HG03196 (cell line): ENCODE measurements around the gene SLU7.
"Not testable (repeated sequence)": the region's sequence is repeated elsewhere in the genome, so short reads cannot be mapped to it uniquely, and the experiment has no call there.

Source experiments
- ATAC-seq: cut with Tn5 transposase; IDR thresholded peaks from one replicate; pipeline ENCODE4 v1.9.1; 2021; ENCODE audit not compliant: unreplicated experiment

The SLU7 gene

DNA sequence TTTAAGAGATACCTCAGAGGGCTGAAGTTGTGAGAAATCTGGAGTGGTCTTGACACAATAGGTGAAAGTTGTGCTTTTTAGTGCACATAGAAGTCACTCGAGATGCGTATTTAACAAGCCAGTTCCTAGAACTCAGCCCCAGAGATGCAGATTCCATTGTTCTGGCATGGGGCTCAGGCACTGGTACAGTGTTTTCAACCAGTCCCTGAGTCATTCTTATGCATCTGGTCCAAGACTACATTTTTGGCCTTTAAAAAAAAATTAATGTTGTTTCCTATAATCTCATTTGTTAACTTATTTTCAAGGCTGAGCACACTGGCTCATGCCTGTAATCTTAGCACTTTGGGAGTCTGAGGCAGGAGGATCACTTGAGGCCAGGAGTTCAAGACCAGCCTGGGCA lies 32.4 kb upstream of the SLU7 start:
- ATAC-seq = no peak

DNA sequence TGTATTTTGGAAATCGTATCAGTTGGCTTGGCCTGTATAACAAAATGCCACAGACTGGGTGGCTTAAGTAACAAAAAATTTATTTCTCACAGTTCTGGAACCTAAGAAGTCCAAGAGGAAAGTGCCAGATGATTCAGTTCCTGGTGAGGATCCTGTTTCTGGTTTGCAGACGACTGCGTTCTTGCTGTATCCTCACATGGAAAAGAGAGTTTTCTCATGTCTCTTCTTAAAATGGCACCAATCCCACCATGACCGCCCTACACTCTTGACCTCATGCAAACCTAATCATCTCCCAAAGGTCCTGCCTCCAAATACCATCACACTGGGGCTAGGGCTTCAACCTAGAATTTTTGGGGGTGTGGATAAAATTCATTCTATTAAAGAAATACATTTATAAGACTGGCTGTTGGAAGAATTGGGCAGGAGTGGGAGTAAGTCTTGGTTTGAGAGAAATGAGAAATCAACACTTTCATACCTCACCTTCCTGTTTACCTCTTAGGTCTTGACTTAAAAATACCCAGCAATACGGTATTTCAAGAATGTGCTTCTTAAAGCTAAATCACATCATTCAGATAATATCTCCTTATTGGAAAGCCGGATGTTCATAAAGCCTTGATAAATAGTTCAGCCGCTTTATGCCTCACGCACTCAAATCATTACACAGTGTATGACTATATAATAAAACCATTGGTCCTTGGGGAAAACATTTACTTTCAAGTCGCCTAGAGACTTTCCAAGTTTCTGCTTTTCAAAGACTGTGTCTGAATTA lies 31.5 kb upstream of the SLU7 start:
- ATAC-seq = peak; percentile 46

DNA sequence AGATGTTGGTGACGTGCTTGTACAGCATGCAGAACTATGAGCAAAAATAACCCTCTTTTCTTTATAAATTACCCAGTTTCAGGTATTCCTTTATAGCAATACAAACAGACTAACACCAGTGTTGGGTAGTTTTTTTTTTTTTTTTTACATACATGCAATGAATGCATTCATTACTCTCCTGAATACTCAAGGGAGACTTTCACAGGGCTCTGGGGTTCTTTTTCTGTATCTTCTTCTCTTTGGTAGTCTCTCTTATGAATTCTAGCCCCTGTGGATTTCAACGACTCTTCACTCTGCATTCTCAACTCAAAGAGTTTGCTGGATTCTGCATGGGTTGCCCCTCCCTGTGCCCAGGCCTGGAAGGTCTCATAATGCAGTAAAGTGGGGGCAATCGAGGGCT lies 30.6 kb upstream of the SLU7 start:
- no peak for ATAC-seq

DNA sequence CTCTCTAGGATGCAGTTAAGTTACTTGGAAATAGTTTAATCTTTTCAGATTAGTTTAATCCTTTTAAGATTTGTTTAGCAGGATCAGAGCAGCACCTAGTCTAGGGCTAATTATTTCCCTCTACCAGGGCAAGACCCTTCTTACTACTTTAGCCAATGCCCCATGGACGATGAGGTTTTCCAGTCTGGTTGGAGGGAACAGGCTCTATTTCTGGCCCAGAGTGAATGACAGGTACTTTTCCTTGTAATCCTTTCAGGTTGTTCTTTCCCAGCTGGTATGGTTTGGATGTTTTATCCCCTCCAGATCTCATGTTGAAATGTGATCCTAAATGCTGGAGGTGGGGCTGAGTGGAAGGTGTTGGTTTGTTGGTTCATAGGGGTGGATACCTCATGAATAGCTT lies 30.0 kb upstream of the SLU7 start:
- ATAC-seq = no peak

DNA sequence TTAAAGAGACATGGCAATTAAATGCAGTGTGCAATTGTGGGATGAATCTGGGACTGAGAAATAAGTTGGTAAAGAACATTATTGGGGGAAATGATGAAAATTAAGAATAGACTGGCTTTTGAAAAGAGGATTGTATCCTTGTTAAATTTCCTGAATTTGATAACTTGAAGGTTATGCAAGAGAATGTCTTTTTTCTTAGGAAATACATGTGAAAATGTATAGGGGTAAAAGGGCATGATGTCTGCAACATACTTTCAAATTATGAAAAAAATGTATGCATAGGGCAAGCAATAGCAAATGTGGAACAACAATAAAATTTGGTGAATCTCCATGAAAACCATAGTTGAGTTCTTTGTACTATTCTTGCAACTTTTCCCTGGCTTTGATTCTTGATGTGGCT lies 26.9 kb upstream of the SLU7 start:
- ATAC-seq = no peak

DNA sequence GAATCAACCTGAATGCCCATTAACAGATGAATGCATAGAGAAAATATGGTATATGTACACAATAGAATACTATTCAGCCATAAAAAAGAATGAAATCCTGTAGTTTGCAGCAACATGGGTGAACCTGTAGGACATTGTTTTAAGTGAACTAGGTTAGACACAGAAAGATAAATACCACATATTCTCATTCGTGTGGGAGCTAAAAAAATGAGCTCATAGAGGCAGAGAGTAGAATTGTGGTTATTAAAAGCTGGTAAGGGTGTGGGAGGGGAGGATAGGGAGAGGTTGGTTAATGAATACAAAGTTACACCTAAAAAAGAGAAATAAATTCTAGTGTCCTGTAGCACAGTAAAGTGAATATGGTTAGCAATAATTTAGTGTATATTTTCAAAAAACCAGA lies 26.3 kb upstream of the SLU7 start:
- ATAC-seq = no peak

DNA sequence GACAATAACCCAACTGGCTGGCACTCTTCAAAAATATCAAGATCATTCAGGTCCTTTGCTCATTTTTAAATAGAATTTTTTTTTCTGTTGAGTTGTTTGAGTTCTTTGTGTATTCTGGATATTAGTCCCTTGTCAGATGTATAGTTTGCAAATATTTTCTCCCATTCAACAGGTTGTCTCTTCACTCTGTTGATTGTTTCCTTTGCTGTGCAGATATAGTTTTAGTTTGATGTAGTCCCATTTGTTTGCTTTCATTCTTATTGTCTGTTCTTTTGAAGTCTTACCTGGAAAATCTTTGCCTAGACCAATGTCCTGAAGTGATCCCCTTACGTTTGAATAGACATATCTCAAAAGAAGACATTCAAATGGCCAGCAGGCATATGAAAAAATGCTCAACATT lies 25.5 kb upstream of the SLU7 start:
- no peak for ATAC-seq

DNA sequence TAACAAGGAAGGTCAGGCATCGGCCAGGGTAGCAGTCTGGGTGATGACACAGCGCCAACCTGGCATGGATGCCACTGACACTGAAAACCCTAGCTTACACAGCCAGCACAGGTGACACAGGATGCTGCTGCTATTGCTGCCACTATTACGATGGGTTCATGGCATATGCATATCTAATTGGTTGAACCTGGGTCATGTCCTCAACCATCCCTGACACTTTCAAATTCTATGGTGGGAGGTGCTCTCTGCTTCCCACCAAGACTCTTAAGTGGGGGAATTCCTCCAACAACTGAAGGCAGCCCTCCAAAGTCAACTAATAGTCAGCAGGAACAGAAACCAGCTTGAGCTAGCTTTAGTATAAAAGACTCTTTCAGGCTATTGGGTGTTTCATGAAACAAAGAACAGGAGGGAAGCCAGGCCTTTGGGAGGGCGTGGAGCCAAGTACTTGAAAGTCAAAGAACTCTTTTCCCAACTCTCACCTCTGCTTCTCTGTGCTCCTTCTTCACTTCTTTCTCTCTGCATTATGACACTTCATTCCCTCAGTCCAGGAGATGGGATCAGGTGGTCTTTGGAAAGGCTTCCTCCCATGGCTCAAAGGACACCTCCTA lies 24.0 kb upstream of the SLU7 start:
- no peak for ATAC-seq

DNA sequence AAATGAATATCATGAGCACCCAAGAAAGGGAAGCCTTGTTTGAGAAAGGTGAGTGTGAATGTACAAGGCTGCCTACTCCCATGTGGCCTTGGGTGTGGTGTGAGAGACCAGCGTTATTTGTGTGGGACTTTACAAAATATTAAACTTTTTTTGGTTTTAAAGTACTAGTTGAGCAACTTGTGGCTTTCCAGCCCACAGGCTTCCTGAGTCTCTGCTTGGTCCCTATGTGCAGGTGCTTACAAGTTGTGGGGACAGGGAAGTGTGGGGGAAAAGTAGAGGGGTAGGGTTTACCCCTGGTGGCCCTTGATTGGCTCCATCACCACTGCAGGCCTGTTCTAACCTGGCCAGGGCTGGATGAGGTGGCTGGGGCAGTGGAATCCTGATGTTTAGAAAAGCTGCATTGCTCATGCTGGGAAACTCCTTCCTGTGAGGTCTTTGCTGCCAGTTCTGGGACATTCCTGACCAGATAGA lies 22.5 kb upstream of the SLU7 start:
- ATAC-seq = peak; percentile 22

DNA sequence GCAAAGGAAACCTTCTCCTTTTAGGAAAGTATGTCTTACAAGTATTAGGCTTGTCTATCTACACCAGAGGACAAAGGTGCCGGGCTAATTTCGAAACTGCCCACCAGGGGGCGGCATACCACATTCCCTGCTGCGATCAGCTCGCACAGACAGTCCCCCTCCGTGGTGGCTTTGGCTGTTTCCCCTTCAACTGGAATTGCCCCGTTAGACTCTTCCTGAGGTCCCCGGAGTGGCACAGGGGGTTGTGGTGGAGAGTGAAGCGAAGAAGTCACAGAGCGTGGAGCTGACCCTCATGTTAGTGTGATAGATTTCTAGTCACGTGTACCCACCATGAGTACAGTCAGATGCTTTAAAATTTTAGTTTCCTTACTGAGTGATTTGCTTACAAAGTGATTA lies 20.3 kb upstream of the SLU7 start:
- peak; percentile 44 for ATAC-seq

DNA sequence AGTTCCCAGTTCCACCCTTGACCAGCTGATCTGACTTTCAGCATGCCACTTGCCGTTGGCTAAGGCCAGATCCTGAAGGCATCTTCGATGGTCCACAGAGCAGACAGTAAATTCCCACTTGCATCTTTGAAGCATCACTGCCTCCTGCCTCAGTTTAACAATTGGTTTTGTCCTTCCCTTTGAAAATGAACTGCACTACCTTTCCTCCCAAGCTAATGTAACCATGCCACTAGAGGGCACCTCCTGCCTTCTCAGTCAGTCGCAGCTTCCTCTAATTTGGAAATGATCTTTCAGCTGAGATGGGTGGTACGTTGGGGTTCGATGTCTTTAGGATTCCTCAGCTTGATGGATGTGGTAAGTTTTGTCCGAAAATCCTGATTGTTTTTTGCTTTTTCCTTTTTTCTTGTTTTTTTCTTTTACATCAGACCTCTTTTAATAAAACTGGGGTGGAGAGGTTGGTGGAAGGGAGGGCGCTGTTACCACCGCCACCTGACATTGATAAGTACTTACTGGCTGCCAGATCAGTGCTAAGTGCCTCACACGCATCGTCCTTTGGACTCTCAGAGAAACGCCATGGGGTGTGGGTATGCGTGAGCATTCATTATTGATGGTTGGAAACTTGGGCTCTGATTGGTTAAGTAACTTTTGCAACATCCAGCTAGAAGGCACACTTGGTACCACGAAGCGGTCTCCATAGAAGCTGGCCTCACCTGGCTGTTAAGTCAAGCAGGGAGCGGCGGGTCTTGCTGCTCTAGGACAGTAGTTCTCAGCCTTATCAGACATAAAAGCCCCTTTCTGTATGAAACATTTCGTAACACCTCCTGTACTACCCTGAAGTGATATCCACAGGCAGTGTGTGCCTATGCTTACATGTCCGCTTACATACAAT lies 19.7 kb upstream of the SLU7 start:
- ATAC-seq = peak; percentile 34

DNA sequence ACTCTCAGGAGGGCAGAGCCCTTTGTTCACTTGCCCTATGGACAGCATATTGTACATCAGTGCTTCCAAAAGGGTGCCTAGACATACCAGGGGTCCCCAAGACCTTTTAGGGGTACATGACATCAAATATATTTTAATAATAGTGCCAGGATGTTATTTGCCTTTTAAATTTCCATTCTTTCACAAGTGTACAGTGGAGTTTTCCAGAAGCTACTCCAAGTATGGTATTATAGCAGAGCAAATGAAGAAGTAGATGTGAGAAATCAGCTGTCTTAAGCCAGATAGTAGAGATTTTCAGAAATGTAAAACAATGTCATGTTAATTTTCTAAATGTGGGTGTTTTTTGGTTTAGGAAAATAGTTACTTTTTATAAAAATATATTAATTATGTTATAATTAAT lies 18.4 kb upstream of the SLU7 start:
- no peak for ATAC-seq

DNA sequence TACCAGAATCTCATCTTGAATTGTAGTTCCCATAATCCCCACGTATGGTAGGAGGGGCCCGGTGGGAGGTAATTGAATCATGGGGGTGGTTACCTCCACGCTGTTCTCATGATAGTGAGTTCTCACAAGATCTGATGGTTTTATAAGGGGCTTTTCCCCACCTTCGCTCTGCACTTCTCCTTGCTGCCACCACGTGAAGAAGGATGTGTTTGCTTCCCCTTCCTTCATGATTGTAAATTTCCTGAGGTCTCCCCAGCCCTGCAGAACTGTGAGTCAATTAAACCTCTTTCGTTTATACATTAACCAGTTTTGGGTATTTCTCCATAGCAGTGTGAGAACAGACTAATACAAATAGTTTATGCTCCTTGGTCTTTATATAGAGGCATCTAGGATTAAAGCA lies 17.8 kb upstream of the SLU7 start:
- ATAC-seq = not testable (repeated sequence)

DNA sequence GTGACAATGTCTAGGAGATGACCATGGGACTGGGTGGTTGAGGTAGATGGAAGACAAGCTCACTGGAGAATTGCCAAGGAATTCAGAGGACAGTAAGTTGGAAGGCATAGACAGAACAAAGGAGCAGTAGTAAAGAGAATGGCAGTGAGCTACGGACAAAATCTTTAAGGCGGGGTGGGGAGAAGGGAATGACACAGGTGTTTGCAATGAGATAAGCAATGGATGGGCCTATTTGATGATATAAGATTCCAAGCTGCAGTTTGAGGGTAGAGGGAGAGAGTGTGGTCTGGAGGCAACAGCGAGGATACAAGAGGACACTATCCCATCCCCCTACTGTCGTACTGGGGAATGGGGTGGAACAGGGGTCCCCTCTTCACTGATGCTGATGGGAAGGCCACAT lies 17.1 kb upstream of the SLU7 start:
- no peak for ATAC-seq

DNA sequence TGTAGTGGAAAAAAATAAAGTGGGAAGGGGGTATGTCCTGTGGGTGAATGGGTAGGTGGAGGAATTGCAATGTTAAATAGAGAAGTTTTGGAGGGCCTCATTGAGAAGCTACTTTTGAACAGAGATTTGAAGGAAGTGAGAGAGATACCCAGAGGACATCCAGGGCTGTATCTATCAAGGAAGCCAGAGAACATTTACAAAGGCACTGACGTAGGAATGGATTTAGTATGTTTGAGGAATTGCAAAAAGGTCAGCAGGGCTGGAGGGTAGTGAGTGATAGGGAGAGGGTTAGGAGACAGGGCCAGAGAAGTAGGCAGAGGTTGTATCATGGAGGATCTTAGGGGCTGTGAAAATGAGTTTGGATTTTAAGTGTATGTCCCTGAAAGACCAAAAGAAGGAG lies 16.7 kb upstream of the SLU7 start:
- no peak for ATAC-seq

DNA sequence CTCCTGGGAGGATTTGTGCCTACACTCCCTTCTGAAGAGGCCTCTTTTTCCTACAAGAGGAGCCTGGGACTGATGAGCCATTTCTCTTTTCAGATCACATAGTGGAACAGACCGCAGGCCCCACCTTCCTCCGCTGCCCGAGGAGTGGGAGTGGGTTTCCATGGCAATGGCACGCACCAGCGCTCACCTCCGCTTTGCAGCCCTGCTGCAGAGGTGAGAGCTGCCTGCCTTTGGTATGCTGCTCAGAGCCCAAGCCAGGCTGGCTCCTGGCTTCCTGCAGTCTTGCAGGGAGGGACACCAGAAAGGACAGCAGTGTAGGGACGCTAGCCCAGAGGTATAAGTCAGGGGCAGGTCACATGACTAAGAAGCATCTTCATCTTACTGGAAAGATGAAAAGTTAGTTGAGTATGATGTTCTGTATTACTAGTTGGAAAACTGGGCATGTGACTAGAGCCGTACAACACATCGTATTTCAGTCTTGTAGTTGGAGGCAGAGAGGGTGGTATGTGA lies 15.2 kb upstream of the SLU7 start:
- ATAC-seq = peak; percentile 74

DNA sequence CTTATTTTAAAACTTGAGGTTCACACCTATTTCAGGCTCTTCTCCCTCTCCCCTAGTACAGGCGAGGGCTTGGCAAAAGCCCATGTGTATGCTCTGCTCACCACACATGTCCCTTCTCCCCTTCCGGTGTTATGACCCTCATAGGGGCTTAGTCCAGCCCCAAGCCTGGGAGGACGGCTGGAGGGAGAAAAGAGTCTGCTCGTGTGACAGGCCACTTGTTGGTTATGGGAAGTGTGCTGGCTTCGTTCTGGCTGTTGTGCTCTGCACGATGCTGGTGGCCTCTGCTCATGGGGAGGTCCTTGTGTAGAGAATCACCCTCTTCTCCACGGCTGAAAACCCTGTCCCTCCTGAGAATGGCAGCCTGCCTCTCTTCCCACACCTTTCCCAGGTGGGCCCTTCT lies 13.9 kb upstream of the SLU7 start:
- no peak for ATAC-seq

DNA sequence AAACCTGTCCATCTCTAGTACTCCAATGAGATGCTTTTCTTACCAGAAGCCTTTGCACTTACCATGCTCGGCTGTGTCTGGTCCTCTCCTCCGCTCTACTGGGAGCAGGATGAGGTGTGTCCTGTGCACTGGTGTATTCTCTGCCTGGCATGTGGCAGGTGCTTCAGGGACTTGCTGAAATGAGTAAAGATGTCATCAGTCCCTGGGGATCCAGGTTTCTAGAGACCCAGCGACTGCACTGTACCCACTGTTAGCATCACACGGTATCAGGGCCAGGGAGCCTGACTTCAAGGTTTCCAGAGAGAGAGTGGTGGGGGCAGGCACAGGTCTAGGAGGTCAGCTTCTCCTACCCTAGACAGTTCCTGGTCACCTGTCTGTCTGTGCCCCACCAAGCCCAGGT lies 13.3 kb upstream of the SLU7 start:
- ATAC-seq = peak; percentile 20

DNA sequence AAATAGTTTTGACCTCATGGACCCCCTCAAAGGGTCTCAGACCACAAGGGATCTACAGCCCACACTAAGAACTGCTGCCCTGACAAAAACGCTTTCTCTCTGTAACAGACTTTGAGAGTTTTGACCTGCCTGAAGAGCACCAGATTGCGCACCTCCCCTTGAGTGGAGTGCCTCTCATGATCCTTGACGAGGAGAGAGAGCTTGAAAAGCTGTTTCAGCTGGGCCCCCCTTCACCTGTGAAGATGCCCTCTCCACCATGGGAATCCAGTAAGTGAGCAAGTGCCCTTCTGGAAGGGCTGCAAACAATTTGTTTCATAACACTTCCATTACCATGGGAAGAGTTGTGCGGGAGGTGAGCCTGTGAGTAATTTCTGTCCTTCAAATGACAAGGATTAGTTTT lies 8.7 kb upstream of the SLU7 start:
- no peak for ATAC-seq

DNA sequence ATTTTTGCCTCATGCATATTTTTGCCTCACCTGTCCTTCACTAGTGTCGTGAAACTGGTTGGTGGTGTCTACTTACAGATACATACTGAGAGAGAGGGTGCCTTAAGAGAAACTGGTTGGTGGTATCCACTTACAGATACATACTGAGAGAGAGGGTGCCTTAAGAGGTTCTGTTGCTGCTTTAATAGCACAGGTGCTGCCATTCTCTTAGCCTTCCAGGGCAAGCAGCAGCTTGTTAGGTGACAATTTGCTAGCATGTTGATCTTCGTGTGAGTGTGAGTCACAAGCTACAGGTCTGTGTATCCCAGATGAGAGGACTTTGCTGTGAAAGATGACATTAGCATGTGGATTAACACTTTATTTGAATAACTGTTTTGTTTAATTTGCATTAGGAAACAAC lies 4.2 kb upstream of the SLU7 start:
- ATAC-seq = no peak

DNA sequence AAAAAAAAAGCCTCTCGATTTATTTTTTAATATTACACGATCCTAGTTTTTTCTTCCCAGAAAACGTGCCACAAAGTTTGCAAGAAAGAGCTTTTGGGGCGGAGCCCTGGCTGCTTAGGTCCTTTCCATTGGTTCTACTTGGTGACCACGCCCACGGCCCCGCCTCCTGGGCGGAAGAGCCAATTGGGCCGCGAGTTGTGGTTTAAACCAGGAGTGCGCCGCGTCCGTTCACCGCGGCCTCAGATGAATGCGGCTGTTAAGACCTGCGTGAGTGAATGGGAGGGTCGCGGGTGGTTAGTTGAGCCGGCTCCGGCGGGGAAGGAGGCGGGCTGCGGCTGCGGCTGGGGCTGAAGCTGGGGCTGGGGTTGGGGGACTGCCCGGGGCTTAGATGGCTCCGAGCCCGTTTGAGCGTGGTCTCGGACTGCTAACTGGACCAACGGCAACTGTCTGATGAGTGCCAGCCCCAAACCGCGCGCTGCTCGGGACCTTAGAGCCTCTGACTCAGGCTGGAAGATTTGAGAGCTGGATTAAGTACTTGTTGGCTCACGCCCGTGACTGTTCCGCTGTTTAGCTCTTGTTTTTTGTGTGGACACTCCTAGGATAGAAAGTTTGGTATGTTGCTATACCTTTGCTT lies 2.9 kb upstream of the SLU7 start, which contains the start of gene PTTG1:
Gene PTTG1, plus strand, starts transcription at position 231 of the 634 bp plus-strand sequence. CDS start 458 bp downstream, outside the sequence.
- ATAC-seq = peak; percentile 65
